ENCODE results near the gene ENTREP3.
"Not testable (repeated sequence)": the region's sequence is repeated elsewhere in the genome, so short reads cannot be mapped to it uniquely, and the experiment has no call there.

Gene ENTREP3

DNA sequence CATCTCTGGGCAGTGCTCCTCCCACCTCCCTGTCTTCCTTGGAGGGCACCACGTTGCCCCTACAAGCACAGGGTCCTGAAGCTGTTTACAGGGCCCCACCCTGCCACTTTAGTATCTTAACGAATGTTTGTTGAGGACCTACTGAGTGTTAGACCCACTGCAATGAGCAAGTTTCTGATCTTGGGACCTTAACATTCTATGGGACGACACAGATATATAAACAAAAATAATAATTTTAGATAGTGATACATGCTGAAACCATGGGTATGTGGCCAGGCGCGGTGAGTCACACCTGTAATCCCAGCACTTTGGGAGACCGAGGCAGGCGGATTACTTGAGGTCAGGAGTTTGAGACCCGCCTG, 10.1 kb downstream of the ENTREP3 start:
- TF ChIP-seq, protein P1, sequence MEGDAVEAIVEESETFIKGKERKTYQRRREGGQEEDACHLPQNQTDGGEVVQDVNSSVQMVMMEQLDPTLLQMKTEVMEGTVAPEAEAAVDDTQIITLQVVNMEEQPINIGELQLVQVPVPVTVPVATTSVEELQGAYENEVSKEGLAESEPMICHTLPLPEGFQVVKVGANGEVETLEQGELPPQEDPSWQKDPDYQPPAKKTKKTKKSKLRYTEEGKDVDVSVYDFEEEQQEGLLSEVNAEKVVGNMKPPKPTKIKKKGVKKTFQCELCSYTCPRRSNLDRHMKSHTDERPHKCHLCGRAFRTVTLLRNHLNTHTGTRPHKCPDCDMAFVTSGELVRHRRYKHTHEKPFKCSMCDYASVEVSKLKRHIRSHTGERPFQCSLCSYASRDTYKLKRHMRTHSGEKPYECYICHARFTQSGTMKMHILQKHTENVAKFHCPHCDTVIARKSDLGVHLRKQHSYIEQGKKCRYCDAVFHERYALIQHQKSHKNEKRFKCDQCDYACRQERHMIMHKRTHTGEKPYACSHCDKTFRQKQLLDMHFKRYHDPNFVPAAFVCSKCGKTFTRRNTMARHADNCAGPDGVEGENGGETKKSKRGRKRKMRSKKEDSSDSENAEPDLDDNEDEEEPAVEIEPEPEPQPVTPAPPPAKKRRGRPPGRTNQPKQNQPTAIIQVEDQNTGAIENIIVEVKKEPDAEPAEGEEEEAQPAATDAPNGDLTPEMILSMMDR (IDR thresholded peaks at IDR 0.05; ENCODE audit: low read depth, low read length, missing control alignments), result no peak
- in situ Hi-C loops (cut with HindIII; ENCODE audit: low sequenced_read_pairs), result no loop called here
- H3K4me3 ChIP-seq (ENCODE audit: low read depth, low read length), result peak overlapping the region; percentile 54
- no peak for DNase-seq (ENCODE audit: low read depth)

DNA sequence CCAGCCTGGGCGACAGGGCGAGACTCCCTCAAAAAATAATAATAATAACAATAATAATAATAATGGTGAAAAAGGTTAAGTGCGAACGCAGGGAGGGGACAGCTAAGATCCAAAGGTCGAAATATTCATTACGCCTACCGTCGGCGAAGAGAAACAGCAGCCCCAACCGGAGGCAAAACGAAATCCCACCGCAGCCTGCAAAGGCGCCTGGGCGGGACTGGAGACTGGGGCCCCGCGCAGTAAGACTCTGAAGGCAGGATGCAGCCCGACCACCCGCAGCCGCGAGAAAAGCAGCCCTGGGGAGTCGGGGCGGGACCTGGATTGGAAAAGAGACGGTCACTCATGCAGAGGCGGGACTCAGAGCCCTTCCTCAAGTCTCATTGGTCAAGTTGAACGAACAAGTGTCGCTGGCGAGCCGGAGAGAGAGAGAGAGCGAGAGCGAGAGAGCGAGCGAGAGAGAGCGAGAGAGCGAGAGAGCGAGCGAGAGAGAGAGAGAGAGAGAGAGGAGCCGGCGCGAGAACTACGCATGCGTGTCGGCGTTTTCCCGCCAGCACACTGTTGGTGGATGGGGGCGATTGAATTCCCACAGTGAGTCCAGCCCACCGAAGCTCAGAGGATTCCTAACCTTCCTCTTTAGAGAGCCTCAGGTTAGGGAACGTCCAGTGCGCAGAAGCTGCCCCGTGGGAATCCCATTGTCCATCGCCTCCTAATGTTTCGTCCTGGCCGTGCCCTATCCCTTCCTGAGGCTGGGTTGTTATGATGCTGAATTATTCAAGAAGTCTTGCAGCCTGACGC, 10.7 kb downstream of the ENTREP3 start:
- in situ Hi-C loops (cut with HindIII; ENCODE audit: low sequenced_read_pairs), result no loop called here
- TF ChIP-seq, protein P1 (IDR thresholded peaks at IDR 0.05; ENCODE audit: low read depth, low read length, missing control alignments), result peak; percentile 39
- DNase-seq (ENCODE audit: low read depth), result peak; percentile 98
- peak overlapping the region; percentile 54 for H3K4me3 ChIP-seq (ENCODE audit: low read depth, low read length)

DNA sequence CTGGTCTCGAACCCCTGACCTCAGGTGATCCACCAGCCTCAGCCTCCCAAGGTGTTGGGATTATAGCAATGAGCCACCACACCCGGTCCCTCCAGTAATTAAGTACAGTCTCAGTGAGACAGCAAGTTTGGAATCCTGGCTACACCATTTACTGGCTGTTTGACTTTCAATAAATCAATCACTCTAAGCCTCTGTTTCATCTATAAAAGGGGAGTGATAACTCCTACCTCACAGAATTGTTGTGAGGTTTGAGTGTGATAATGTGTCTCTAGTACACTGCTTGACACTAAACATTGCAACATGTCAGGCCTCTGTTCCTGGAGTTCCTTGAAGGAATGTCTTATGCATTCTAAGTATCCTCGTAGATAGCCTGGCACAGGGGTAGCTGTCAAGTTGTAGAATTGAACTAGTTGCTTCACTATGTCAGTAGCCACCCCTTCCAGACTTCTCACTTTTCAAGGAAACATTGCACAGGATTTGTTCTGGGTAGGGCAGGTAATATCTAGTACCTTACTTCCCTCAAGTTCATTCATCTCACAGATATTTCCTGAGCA, 12.4 kb downstream of the ENTREP3 start:
- peak overlapping the region; percentile 54 for H3K4me3 ChIP-seq (ENCODE audit: low read depth, low read length)
- in situ Hi-C loops (cut with HindIII; ENCODE audit: low sequenced_read_pairs), result no loop called here
- no peak for DNase-seq (ENCODE audit: low read depth)
- TF ChIP-seq, protein P1 (IDR thresholded peaks at IDR 0.05; ENCODE audit: low read depth, low read length, missing control alignments), result no peak

DNA sequence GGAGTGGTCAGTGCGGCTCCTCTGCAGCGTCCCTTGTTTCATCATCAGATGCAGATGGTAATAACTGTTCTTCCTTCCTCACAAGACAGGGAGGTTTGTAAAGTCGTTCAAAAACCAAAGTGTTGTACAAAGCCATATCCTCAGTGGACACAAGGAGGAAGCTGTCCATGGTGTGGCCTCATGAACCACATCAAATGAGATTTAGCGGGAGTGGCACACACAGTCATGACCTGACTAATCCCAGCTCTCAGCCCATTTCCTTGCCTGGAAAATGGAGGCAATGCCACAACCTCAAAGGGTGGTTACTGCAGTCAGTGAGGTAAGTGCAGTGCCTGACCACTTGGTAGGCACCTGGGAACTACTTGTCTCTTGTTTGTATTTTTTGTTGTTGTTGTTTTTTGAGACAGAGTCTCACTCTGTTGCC, 13.4 kb downstream of the ENTREP3 start:
- in situ Hi-C loops (cut with HindIII; ENCODE audit: low sequenced_read_pairs), result no loop called here
- DNase-seq (ENCODE audit: low read depth), result no peak
- no peak overlapping the region for H3K4me3 ChIP-seq (ENCODE audit: low read depth, low read length)
- TF ChIP-seq, protein P1 (IDR thresholded peaks at IDR 0.05; ENCODE audit: low read depth, low read length, missing control alignments), result no peak

DNA sequence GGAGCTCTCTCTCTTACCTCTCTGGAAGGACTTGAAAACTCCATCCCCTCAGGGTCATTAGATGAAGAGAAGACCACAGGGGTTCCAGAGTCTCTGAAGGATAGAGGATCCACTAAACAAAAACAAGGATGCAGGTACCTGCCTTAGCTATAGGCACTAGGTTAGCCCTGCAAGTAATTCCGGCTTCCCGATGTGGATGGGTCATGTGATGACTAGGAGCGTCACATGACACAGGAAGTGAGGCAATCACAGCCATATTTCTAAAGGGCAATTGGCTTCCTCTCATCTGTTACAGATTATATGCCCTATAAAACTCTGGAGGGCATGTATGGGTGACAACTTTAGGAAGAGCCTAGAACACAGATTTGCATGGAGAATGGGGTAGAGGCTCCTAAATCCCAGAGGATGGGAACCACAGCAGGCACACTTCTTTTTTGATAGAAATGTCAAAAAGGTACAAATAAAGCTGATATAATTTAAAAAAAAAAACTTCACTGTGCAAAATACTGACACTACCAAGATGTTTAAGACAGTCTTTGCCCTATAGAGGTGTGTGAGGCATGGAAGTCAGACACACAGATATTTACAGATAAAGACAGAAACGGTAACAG, 14.1 kb downstream of the ENTREP3 start:
- H3K4me3 ChIP-seq (ENCODE audit: low read depth, low read length), result peak overlapping the region; percentile 47
- TF ChIP-seq, protein P1 (IDR thresholded peaks at IDR 0.05; ENCODE audit: low read depth, low read length, missing control alignments), result no peak
- DNase-seq (ENCODE audit: low read depth), result peak; percentile 63
- in situ Hi-C loops (cut with HindIII; ENCODE audit: low sequenced_read_pairs), result no loop called here

DNA sequence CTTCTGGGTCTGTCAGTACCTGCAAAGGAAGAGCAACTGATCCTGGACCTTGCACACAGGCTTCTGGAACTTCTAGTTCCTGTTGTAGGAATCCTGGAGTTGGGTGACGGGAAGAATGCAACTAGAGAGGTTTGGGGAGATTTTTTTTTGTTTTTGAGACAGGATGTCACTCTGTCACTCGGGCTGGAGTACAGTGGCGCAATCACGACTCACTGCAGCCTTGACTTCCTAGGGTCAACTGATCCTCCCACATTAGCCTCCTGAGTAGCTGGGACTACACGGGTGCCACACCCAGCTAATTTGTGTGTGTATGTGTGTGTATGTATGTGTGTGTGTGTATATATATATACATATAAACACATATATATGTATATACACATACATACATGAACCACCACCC, 18.8 kb downstream of the ENTREP3 start:
- in situ Hi-C loops (cut with HindIII; ENCODE audit: low sequenced_read_pairs), result no loop called here
- no peak overlapping the region for H3K4me3 ChIP-seq (ENCODE audit: low read depth, low read length)
- no peak for DNase-seq (ENCODE audit: low read depth)
- TF ChIP-seq, protein P1 (IDR thresholded peaks at IDR 0.05; ENCODE audit: low read depth, low read length, missing control alignments), result no peak

DNA sequence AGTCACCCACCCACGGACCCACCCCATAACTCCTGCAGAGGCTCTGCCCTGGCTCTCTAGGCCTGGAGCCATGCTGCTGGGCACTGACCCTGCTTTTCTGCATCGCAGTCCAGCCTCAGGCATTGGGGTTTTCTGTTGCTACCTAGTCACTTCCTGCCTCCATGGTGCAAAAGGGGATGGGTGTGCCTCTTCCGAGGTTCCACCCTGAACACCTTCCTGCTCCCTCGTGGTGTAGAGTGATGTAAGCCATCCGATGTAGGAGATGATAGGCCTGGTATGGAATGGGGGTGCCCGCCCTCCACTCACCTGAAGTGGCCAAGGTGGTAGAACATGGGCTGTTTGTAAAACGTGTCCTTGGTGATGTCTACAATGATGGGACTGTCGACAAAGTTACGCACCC, 19.9 kb downstream of the ENTREP3 start:
- H3K4me3 ChIP-seq (ENCODE audit: low read depth, low read length); in situ Hi-C loops (cut with HindIII; ENCODE audit: low sequenced_read_pairs); DNase-seq (ENCODE audit: low read depth): not testable (repeated sequence)

DNA sequence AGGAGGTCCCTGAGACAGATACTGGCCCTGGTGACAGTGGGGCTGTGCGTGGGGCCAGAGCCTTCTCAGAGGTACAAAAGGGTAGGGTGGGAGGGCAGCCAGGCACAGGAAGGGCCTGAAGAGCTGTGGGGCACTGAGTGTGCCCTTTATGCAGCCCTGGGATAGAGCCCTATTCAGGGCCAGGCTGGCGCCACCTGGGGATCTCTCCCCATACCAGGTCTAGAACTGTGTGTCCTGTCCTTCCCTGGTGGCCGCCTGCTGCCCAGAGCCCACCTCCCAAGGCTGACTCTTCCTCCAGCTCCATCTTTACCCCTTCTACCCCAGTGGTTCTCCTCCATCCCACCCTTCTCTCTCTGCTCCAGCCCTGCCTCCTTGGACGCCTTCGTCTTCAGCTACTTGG, 21.8 kb downstream of the ENTREP3 start:
- H3K4me3 ChIP-seq (ENCODE audit: low read depth, low read length); in situ Hi-C loops (cut with HindIII; ENCODE audit: low sequenced_read_pairs); DNase-seq (ENCODE audit: low read depth): not testable (repeated sequence)

DNA sequence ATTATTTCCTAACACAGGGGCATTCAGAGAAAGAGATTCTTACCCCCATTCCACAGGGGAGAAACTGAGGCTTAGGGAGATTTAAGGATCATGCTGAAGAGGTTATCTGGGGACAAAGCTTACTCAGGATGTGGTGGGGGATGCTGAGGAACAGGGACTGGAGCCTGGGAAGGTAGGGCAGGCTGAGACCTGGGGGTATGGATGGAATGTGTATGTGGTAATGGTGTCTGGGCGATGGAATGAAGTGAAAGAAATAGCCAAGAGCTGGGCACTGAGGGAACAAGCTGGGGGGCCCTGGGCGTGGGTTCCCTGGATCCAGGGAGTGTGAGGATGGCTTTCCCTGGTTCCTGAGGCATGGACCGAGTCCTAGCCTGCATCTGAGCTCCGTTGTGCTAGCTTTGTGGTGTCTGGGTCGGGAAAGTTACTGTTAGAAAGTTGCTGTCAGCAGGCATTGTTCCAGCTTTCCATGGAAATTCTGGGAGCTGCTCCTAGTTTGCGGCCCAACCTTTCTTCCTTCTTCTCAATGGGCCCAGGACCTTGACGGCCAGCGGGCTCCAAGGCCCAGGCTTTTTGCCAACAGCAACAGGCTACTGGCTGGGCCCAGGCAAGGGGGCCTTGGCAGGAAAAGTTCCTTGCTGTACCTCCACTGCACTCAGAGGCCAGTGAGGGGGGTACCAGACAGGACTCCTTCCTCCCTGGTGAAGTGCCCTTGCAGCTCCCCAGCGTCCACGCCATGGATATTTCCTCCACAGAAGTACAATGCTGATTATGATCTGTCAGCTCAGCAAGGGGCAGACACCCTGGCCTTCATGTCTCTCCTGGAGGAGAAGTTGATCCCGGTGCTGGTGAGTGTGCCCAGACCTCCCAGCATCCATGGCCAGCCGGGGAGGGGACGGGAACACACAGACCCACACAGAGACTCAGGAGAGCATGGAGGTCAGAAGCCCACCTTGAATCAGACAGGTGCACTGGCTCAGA, 23.0 kb downstream of the ENTREP3 start:
- H3K4me3 ChIP-seq (ENCODE audit: low read depth, low read length); DNase-seq (ENCODE audit: low read depth); in situ Hi-C loops (cut with HindIII; ENCODE audit: low sequenced_read_pairs): not testable (repeated sequence)

Data from astrocyte of the cerebellum (primary cell).